Testis (tissue), 3 donors: ENCODE results near the gene SAMD3. TPM values are rescaled to one million over a fixed set of nuclear protein-coding genes. Genes with fewer than 3 reads are reported as not detected.
"Not testable (repeated sequence)": the region's sequence is repeated elsewhere in the genome, so short reads cannot be mapped to it uniquely, and the experiment has no call there.

Experiments
- DNase-seq: peaks from one replicate; pipeline ENCODE4 v3.0.0-alpha.2; 2019
- H3K27ac ChIP-seq, 2 donors: fragments of 200-600 bp; sonication (generic); one replicate each; pipeline ENCODE4 v1.5.1; 2019
- H3K27me3 ChIP-seq: fragments of 200-600 bp; sonication (generic); one replicate; pipeline ENCODE4 v1.5.1; 2019
- H3K36me3 ChIP-seq: fragments of 200-600 bp; sonication (generic); one replicate; pipeline ENCODE4 v1.5.1; 2017; ENCODE audit warnings: low read depth; ENCODE audit errors: missing control alignments
- H3K4me1 ChIP-seq: fragments of 200-600 bp; sonication (generic); one replicate; pipeline ENCODE4 v1.5.1; 2019
- H3K4me3 ChIP-seq, 2 donors: fragments of 200-600 bp; sonication (generic); one replicate each; pipeline ENCODE4 v1.5.1; 2017 to 2019
- H3K9me3 ChIP-seq: fragments of 200-600 bp; sonication (generic); one replicate; pipeline ENCODE4 v1.5.1; 2017
- POLR2A ChIP-seq: fragments of 450-650 bp; IDR thresholded peaks from one replicate; pipeline ENCODE4 v1.6.1; 2017; ENCODE audit warnings: antibody characterized with exemption, mild to moderate bottlenecking, moderate library complexity
- WGBS, 2 donors: methylation state at CpG; one replicate each; pipeline ENCODE4 v1.1.5; 2018; 5-methylcytosine and 5-hydroxymethylcytosine counted together
- intact Hi-C: fragments of 100-400 bp; cut with DNase I; formaldehyde crosslinking; loops from one replicate; pipeline ENCODE4 v1.15.1; 2023; ENCODE audit warnings: low total_unique reads
- polyA plus RNA-seq: library from polyadenylated mRNA; stranded (reverse); fragments of 350-450 nt; fragmentation: Illumina TruSeq; extraction: RNeasy Lipid Tissue Mini Kit (QIAGEN cat#74804); gene quantifications from one replicate; pipeline ENCODE4 v1.2.3, GENCODE V29; 2014; ENCODE audit warnings: low read depth, low replicate concordance; ENCODE audit not compliant: insufficient read depth
- total RNA-seq, 2 donors: library from RNA; depleted of rRNA; stranded (reverse); fragments of >200 nt; gene quantifications; one replicate each; pipeline ENCODE4 v1.2.3, GENCODE V29; 2016
- TF ChIP-seq, protein P1 (sequence below), 3 experiments: fragments of 450-650 bp in 2 of 3; fragments of 200-600 bp in 1 of 3; sonication (generic) in 1 of 3; IDR thresholded peaks; one replicate each; pipeline ENCODE4 v1.5.1; 2016 to 2019; ENCODE audit warnings: antibody characterized with exemption in 3 of 3, mild to moderate bottlenecking in 2 of 3, moderate library complexity in 1 of 3

SAMD3 gene
- total and polyA plus RNA-seq, 3 donors from 2014 or later, result 4.4 to 11.8 (median 5.5) TPM

DNA sequence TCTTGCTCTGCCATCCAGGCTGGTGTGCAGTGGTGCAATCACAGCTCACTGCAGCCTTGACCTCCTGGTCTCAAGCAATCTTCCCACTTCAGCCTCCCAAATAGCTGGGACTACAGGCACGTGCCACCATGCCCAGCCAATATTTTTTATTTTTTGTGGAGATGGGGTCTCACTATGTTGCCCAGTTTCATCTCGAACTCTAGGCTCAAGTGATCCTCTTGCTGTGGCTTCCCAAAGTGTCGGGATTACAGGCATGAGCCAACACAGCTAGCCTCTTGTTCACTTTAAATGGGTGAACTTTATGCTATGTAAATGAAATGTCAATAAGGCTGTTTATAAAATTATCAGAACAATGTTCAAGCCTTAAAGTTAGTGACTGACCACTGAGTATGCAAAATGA is 37.1 kb downstream of the SAMD3 start:
- no peaks in the 10 kb centered on the region for H3K36me3 ChIP-seq
- no peak overlapping the region for H3K4me3 ChIP-seq
- 90 to 97% methylated on average over 3 of the region's 3 CpGs for WGBS, 2 donors
- intact Hi-C loops, result no loop called here
- H3K27me3 ChIP-seq, result no peaks in the 10 kb centered on the region
- no peaks in the 10 kb centered on the region for H3K4me1 ChIP-seq
- no peak for TF ChIP-seq POLR2A
- TF ChIP-seq, protein P1, sequence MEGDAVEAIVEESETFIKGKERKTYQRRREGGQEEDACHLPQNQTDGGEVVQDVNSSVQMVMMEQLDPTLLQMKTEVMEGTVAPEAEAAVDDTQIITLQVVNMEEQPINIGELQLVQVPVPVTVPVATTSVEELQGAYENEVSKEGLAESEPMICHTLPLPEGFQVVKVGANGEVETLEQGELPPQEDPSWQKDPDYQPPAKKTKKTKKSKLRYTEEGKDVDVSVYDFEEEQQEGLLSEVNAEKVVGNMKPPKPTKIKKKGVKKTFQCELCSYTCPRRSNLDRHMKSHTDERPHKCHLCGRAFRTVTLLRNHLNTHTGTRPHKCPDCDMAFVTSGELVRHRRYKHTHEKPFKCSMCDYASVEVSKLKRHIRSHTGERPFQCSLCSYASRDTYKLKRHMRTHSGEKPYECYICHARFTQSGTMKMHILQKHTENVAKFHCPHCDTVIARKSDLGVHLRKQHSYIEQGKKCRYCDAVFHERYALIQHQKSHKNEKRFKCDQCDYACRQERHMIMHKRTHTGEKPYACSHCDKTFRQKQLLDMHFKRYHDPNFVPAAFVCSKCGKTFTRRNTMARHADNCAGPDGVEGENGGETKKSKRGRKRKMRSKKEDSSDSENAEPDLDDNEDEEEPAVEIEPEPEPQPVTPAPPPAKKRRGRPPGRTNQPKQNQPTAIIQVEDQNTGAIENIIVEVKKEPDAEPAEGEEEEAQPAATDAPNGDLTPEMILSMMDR (IDR thresholded peaks at IDR 0.05), result no peak
- H3K9me3 ChIP-seq, result no peaks in the 10 kb centered on the region
- no peak for DNase-seq
- H3K27ac ChIP-seq, result no peak overlapping the region

DNA sequence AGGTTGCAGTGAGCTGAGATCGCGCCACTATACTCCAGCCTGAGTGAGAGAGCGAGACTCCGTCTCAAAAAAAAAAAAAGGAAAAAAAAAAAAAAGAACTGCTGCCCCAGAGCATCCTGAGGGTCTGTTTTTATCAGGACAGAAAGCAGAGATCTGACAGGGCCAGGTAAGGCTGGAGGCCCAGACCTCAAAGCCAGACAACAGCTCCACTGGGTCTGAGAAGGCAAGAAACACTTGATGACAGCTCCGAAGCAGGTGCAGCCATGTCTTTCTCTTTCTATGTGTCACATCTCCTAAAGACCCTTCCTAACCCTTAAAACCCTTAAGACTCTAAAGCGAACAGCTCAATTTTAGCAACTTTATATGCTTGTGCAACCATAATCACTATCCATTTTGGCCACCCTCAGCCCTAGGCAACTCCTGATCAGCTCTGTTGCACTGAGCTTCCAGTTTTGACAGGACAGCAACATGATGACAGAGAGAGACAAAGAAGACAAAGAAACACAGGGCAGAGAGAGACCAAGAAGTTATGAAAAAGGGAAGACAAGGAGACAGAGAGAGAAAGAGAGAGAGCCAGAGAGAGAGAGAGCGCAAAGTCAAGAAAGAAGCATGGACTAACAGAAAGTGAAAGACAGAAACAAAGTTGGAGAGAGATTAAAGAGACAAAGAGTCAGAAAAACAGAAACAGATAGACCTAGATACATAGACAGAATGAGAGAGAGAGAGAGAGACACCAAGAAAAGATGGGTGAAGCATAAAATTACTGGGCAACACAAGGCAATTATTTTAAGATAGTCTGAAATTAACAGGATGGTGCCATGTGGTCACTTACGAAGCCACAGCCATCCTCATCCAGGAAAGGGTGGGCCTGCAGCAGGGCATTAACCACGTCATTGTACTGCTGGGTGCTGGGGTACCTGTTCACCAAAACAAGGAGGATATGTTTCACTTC is 39.2 kb downstream of the SAMD3 start:
- Histone ChIP-seq H3K36me3 (no peaks in the 10 kb centered on the region), H3K9me3 (no peaks in the 10 kb centered on the region), H3K27me3 (no peaks in the 10 kb centered on the region), H3K27ac (no peak overlapping the region), H3K4me1 (no peaks in the 10 kb centered on the region), H3K4me3 (no peak overlapping the region)
- no peak for DNase-seq
- TF ChIP-seq, protein P1 (IDR thresholded peaks at IDR 0.05), result no peak
- no peak for TF ChIP-seq POLR2A
- 88 to 92% methylated on average over 9 of the region's 9 CpGs for WGBS, 2 donors
- intact Hi-C loops, result no loop called here

DNA sequence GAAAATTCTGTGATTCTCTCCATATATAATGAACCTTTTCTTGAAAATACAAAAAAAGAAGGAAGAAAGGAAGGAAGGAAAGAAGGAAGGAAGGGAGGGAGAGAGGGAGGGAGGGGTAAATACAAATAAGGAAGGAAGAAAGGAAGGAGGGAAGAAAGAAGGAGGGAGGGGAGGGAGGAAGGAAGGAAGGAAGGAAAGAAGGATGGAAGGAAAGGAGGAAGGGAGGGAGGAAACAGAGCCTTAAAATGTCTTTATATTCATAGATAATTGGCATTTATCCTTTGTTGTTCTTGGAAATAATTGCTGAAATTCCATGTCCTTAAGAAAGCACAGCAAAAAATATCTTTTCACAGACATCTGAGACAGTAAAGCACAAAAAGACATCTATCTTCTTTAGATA is 40.3 kb downstream of the SAMD3 start:
- H3K27me3 ChIP-seq, result no peaks in the 10 kb centered on the region
- H3K27ac ChIP-seq, result no peak overlapping the region
- no peak for DNase-seq
- no peaks in the 10 kb centered on the region for H3K36me3 ChIP-seq
- intact Hi-C loops, result no loop called here
- TF ChIP-seq POLR2A, result no peak
- TF ChIP-seq, protein P1 (IDR thresholded peaks at IDR 0.05), result no peak
- no peaks in the 10 kb centered on the region for H3K9me3 ChIP-seq
- no peak overlapping the region for H3K4me3 ChIP-seq
- H3K4me1 ChIP-seq, result no peaks in the 10 kb centered on the region

DNA sequence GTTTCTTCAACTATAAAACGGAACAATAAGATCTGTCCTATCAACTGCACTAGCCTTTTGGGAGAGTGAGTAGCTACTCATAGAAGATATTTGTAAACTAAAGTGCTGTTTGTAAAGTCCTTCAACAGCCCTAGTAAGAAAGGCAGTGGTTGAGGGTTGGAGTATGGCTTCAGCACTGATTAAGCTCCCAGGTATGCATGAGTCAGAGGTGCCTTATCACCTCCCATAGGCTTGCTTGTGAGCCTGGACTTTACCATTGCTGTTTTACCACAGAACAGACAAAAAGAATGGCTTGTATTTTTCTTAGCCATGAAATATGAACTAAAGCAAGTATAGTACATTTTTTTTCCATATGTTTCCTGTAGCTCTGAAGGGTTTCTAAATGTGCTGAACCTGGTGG is 44.1 kb downstream of the SAMD3 start:
- Histone ChIP-seq H3K9me3 (no peaks in the 10 kb centered on the region), H3K27ac (no peak overlapping the region), H3K4me1 (no peaks in the 10 kb centered on the region), H3K27me3 (no peaks in the 10 kb centered on the region), H3K4me3 (no peak overlapping the region), H3K36me3 (no peaks in the 10 kb centered on the region)
- TF ChIP-seq, protein P1 (IDR thresholded peaks at IDR 0.05), result no peak
- TF ChIP-seq POLR2A, result no peak
- WGBS, 2 donors, result 94 to 96% methylated on average over 1 of the region's 1 CpG
- intact Hi-C loops, result no loop called here
- DNase-seq, result no peak

GRCh38 chr6:130176378-130176777 is 46.4 kb downstream of the SAMD3 start:
- Histone ChIP-seq H3K36me3 (no peaks in the 10 kb centered on the region), H3K27me3 (no peaks in the 10 kb centered on the region), H3K27ac (no peak overlapping the region), H3K4me1 (no peaks in the 10 kb centered on the region), H3K4me3 (no peak overlapping the region), H3K9me3 (no peaks in the 10 kb centered on the region)
- intact Hi-C loops, result no loop called here
- TF ChIP-seq POLR2A, result no peak
- TF ChIP-seq, protein P1 (IDR thresholded peaks at IDR 0.05), result no peak
- 94 to 100% methylated on average over 1 of the region's 1 CpG for WGBS, 2 donors
- DNase-seq, result no peak

DNA sequence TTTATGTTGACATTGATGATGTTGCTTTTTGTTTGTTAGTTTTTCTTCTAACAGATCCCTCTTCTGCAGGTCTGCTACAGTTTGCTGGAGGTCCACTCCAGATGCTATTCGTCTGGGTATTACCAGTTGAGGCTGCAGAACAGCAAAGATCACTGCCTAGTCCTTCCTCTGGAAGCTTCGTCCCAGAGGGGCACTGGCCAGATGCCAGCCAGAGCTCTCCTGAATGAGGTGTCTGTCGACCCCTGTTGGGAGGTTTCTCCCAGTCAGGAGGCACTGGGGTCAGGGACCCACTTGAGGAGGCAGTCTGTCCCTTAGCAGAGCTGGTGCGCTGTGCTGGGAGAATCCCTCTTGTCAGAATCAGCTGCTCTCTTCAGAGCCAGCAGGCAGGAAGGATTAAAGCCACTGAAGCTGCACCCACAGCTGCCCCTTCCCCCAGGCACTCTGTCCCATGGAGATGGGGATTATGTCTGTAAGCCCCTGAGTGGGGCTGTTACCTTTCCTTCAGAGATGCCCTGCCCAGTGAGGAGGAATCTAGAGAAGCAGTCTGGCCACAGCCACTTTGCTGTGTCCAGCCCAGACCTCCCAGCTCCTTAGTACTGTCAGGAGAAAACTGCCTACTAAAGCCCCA is 49.3 kb downstream of the SAMD3 start:
- 85 to 98% methylated on average over 4 of the region's 4 CpGs for WGBS, 2 donors
- intact Hi-C loops, result not testable (repeated sequence)

DNA sequence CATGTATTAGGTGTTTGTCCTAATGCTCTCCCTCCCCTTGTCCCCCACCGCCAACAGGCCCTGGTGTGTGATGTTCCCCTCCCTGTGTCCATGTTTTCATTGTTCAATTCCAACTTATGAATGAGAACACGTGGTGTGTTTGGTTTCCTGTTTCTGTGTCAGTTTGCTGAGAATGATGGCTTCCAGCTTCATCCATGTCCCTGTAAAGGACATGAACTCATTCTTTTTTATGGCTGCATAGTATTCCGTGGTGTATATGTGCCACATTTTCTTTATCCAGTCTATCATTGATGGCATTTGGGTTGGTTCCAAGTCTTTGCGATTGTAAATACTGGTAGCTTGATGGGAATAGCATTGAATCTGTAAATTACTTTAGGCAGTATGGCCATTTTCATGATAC is 52.6 kb downstream of the SAMD3 start:
- WGBS, 2 donors, result 91 to 93% methylated on average over 4 of the region's 4 CpGs
- H3K4me3 ChIP-seq, H3K36me3 ChIP-seq, DNase-seq, intact Hi-C loops, H3K27ac ChIP-seq, H3K27me3 ChIP-seq, H3K4me1 ChIP-seq, H3K9me3 ChIP-seq: not testable (repeated sequence)

More for the DNA sequence above, 49.3 kb downstream of the SAMD3 start:
- H3K27me3 ChIP-seq, H3K4me1 ChIP-seq, DNase-seq, H3K4me3 ChIP-seq, H3K36me3 ChIP-seq, H3K9me3 ChIP-seq, H3K27ac ChIP-seq: not testable (repeated sequence)
